Activated naive CD8-positive, alpha-beta T cell treated with anti-CD3 and anti-CD28 coated beads for 36 hours (primary cell): ENCODE data around the gene FRMD4B. TPM values are rescaled to one million over a fixed set of nuclear protein-coding genes. Genes with fewer than 3 reads are reported as not detected.

Experiments used
- DNase-seq: peaks from one replicate; pipeline ENCODE4 v3.0.0; 2021
- H3K27ac Mint-ChIP-seq: one replicate; pipeline ENCODE4 v1.8.0; 2022; ENCODE audit warnings: mild to moderate bottlenecking, moderate library complexity, mixed read lengths
- H3K27me3 Mint-ChIP-seq: one replicate; pipeline ENCODE4 v1.8.0; 2022; ENCODE audit warnings: mild to moderate bottlenecking, mixed read lengths
- H3K36me3 Mint-ChIP-seq: one replicate; pipeline ENCODE4 v1.8.0; 2021; ENCODE audit warnings: mild to moderate bottlenecking, mixed read lengths
- H3K4me1 Mint-ChIP-seq: one replicate; pipeline ENCODE4 v1.8.0; 2021; ENCODE audit warnings: mixed read lengths
- H3K4me3 Mint-ChIP-seq: one replicate; pipeline ENCODE4 v1.8.0; 2022; ENCODE audit warnings: mild to moderate bottlenecking, moderate library complexity, mixed read lengths
- H3K9me3 Mint-ChIP-seq: one replicate; pipeline ENCODE4 v1.8.0; 2022; ENCODE audit warnings: mixed read lengths
- total RNA-seq, 2 experiments: library from RNA; stranded (reverse); gene quantifications; one replicate each; pipeline ENCODE4 v1.2.3, GENCODE V29; 2021

FRMD4B gene
- total RNA-seq, 2 experiments from 2014 or later = 6.1 to 7.1 TPM

- H3K4me3 Mint-ChIP-seq = no peak overlapping the region
- peaks cover 4% of the 10 kb centered on the region for H3K36me3 Mint-ChIP-seq
Measured at GRCh38 chr3:69172058-69172457, 213.8 kb downstream of the FRMD4B start.

DNA sequence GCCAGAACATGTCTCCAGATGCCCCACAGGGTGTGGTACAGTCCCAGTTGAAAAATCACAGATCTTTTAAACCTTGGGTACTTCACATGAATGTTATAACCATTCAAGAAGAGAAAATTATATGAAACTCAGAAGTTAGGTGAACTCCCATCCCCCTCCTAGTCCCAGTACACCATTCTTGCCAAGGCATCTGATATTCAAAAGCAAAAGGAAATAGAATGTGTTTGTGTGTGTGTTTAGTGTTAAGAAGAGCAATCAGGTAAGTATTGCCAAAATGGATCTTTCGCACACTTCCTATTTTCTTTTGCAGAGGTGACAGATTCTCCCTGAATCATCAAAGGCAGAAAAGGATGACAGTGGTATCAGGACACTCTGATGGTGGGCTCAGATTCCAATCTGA, 219.4 kb downstream of the FRMD4B start:
- DNase-seq = no peak
- Mint-ChIP-seq H3K4me1 (peaks cover 5% of the 10 kb centered on the region), H3K27me3 (no peaks in the 10 kb centered on the region), H3K4me3 (no peak overlapping the region), H3K36me3 (peaks cover 1% of the 10 kb centered on the region), H3K27ac (no peak overlapping the region), H3K9me3 (no peaks in the 10 kb centered on the region)

More at GRCh38 chr3:69172058-69172457, 213.8 kb downstream of the FRMD4B start:
- H3K9me3 Mint-ChIP-seq = no peaks in the 10 kb centered on the region
- H3K4me1 Mint-ChIP-seq = peaks cover 3% of the 10 kb centered on the region
- peaks cover 3% of the 10 kb centered on the region for H3K27me3 Mint-ChIP-seq
- no peak for DNase-seq
- H3K27ac Mint-ChIP-seq = no peak overlapping the region

DNA sequence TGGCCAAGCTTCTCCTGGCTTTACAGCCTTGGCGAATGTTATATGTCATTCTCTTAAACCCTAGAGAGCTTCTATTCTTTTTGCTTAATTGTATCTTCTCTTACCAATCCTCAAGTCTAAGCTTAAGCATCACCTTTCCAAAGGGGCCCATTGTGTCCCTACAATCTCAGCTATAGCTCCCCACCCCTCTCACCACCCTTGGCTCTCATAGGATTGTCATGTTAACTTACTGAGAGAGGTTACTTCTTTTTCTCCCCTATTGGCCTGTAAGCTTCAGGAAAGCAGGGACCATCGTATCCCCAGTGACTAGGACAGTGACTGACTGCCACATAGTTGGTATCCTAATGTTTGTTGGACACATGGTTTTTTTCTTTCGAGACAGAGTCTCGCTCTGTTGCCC, 220.1 kb downstream of the FRMD4B start:
- no peak overlapping the region for H3K4me3 Mint-ChIP-seq
- H3K36me3 Mint-ChIP-seq = no peaks in the 10 kb centered on the region
- H3K27me3 Mint-ChIP-seq = no peaks in the 10 kb centered on the region
- no peaks in the 10 kb centered on the region for H3K9me3 Mint-ChIP-seq
- no peak for DNase-seq
- H3K4me1 Mint-ChIP-seq = peaks cover 6% of the 10 kb centered on the region
- no peak overlapping the region for H3K27ac Mint-ChIP-seq

- no peak for DNase-seq
- H3K9me3 Mint-ChIP-seq = no peaks in the 10 kb centered on the region
- peaks cover 13% of the 10 kb centered on the region for H3K4me1 Mint-ChIP-seq
- H3K36me3 Mint-ChIP-seq = no peaks in the 10 kb centered on the region
- H3K27ac Mint-ChIP-seq = no peak overlapping the region
- H3K4me3 Mint-ChIP-seq = no peak overlapping the region
- no peaks in the 10 kb centered on the region for H3K27me3 Mint-ChIP-seq
Measured at GRCh38 chr3:69164296-69164695, 221.6 kb downstream of the FRMD4B start.

DNA sequence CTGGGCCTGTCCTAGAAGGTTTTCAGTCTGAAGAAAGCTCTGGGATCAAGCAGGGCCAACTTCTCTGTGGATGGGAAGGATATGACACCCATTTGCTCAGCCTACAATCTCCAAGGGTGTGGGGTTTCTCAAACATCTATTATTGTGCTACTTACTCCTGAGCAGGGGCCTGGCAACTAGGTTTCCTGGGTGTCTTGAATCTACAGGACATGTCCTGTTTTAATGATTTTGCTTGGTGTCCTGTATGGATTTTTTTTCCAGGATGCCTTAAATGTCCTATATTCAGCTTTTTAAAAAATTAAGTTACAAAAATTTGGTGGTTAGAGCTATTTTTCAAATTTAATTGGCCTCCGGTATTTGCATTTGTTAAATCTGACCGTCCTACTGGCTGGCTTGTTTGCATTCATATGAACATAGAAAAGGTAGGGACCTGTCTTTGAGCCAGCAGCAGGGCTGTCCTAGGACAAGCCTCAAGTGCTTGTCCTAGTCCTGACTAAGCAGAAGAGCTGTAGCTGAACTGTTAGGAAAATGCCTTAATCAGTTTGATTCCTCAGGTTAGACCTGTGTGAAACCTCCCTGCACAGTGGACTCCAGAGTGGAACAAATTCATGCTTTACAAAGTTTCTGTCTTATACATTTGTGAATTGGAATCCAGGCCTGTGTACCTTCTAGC, 223.4 kb downstream of the FRMD4B start:
- no peak overlapping the region for H3K4me3 Mint-ChIP-seq
- no peaks in the 10 kb centered on the region for H3K9me3 Mint-ChIP-seq
- no peak for DNase-seq
- no peaks in the 10 kb centered on the region for H3K27me3 Mint-ChIP-seq
- H3K4me1 Mint-ChIP-seq = peaks cover 13% of the 10 kb centered on the region
- no peaks in the 10 kb centered on the region for H3K36me3 Mint-ChIP-seq
- H3K27ac Mint-ChIP-seq = no peak overlapping the region

DNA sequence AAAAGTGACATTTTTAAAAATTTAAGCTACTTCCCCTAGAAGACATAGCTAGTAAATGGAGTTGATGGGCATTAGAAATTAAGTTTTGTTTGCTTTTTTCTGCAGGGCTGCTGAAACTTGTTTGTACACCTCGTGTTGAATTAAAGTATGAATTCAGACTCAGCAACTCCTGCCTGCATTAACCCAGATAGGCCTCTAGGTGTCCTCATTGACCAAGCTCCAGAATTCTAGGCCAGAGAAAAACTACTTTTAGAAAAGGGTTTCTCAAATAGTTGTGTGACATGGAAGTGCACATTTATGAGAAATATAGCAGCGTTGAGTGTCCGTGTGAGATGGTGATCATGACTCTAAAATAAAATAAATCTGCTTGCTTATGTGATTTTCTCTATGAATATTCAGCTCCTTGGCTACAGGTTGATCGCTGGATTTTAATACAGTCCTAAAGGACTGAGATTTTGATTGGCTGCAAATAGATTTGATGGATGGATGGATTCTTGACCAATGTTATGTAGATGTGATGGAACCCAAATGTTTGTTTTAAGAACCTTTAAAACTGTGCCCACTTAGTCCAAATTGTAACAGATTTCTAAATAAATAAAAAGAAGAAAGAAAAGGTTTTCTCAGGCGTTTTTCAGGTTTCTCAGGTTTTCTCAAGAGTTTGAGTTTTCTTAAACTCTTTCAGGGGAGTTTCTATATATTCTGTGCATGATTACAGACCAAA, 224.1 kb downstream of the FRMD4B start:
- H3K36me3 Mint-ChIP-seq = no peaks in the 10 kb centered on the region
- H3K27ac Mint-ChIP-seq = no peak overlapping the region
- H3K4me3 Mint-ChIP-seq = no peak overlapping the region
- peak; percentile 12 for DNase-seq
- no peaks in the 10 kb centered on the region for H3K9me3 Mint-ChIP-seq
- H3K4me1 Mint-ChIP-seq = peaks cover 13% of the 10 kb centered on the region
- peaks cover 3% of the 10 kb centered on the region for H3K27me3 Mint-ChIP-seq

- Mint-ChIP-seq H3K4me1 (peaks cover 13% of the 10 kb centered on the region), H3K27me3 (peaks cover 3% of the 10 kb centered on the region), H3K9me3 (no peaks in the 10 kb centered on the region), H3K4me3 (no peak overlapping the region), H3K36me3 (no peaks in the 10 kb centered on the region), H3K27ac (no peak overlapping the region)
- no peak for DNase-seq
Measured at GRCh38 chr3:69160525-69160924, 225.4 kb downstream of the FRMD4B start.

DNA sequence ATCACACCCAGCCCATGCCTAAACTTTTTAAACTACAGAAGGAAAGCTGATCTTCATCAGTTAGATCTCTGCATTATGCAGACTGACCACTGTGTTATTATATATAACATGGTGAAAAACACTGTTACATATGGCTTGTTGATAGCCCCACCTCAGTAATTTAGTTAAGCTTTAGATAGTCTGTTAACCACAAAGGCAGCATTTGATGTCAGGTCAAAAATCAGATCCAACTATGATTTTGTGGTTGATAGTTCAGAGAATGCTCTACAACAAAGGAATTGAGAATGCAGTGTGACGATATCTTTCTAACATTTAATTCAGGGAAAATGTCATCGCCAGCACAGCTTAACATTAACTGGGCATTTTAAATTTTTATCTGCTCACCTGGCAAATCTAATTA, 225.8 kb downstream of the FRMD4B start:
- H3K9me3 Mint-ChIP-seq = no peaks in the 10 kb centered on the region
- H3K27ac Mint-ChIP-seq = no peak overlapping the region
- peaks cover 3% of the 10 kb centered on the region for H3K27me3 Mint-ChIP-seq
- H3K36me3 Mint-ChIP-seq = no peaks in the 10 kb centered on the region
- no peak for DNase-seq
- no peak overlapping the region for H3K4me3 Mint-ChIP-seq
- H3K4me1 Mint-ChIP-seq = peaks cover 13% of the 10 kb centered on the region

DNA sequence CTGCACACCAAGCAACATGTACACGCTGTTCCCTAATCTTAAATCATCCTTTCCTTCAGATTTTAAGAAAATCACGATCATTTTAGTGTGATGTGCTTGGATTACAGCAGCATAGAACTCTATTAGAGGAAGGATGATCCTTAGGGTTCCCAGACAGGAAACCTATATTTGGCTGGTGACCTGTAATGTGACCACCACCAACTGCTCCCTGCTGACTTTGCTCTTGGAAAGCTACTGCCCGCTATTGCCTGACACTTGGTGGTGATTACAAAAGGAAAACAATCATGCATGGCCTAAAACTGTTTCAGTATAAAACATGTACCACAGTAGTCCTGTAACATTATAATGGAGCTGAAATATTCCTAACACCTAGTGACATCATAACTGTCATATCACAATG, 236.3 kb downstream of the FRMD4B start:
- H3K36me3 Mint-ChIP-seq = no peaks in the 10 kb centered on the region
- DNase-seq = no peak
- no peaks in the 10 kb centered on the region for H3K27me3 Mint-ChIP-seq
- H3K9me3 Mint-ChIP-seq = no peaks in the 10 kb centered on the region
- H3K4me1 Mint-ChIP-seq = no peaks in the 10 kb centered on the region
- H3K4me3 Mint-ChIP-seq = no peak overlapping the region
- no peak overlapping the region for H3K27ac Mint-ChIP-seq

DNA sequence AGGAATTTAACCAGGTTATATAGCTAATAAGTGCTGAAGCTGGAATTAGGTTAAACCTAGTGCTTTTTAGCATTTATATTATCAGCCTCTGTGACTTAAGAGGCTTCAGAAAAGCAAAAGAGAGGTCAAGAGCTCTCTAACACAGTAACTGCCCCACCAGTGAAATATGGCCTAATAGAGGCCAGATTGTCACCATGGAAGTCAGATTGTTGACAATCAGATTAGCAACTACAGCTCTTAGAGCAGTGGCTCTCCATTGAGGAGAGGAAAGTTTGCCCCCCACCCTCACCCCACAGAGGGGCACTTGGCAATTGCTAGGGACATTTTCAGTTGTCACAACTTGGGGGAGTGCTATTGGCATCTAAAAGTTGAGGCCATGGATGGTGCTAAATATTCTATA, 240.2 kb downstream of the FRMD4B start:
- Mint-ChIP-seq H3K36me3 (no peaks in the 10 kb centered on the region), H3K4me1 (no peaks in the 10 kb centered on the region), H3K27me3 (no peaks in the 10 kb centered on the region), H3K27ac (no peak overlapping the region), H3K4me3 (no peak overlapping the region), H3K9me3 (no peaks in the 10 kb centered on the region)
- DNase-seq = no peak

DNA sequence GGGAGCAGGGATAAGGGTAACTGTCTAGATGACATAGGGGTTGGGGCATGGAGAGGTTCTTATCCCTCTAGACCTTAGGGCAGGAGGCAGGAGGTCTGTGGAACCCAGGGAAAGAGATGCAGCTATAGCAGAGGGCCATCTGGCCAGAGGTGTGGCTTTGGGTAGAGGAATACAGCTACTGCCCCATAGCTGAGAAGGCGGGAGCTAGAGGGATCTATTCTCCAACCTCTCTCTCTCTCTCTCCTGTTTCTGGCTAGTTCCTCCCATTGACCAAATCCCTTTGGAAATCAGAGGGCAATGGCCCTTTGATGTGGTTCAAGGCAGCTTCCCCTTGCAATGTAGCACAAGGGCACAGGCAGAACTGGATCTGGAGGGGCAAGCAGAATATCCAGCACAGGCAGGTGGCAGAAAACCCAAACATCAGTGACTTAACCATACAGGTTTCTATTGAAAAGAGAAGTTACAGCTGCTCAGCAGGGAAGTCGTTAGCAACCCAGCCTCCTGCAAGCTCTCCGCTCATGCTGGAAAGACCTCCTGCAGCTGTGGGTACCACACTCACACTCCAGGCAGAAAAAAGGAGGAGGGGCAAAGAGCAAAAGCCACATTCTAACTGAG, 241.2 kb downstream of the FRMD4B start:
- no peaks in the 10 kb centered on the region for H3K9me3 Mint-ChIP-seq
- no peak overlapping the region for H3K27ac Mint-ChIP-seq
- no peak for DNase-seq
- H3K27me3 Mint-ChIP-seq = no peaks in the 10 kb centered on the region
- no peak overlapping the region for H3K4me3 Mint-ChIP-seq
- no peaks in the 10 kb centered on the region for H3K36me3 Mint-ChIP-seq
- H3K4me1 Mint-ChIP-seq = no peaks in the 10 kb centered on the region

DNA sequence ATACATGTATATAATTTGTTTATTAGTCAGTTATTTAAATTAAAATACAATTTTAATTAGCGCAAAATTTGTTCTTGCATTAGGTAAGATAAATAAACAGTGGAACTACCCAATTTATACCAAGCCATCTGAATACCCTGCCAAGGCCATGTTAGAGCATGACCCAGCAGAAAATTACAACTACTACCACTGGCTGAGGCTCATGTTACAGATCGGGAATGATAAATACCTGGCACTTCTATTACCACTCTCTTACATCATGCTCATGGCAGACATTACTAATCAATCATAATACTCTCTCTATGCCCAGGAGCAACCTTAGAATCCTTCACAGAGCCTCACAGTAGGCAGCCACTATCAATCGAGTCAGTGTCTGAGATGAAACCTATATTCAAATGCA, 242.3 kb downstream of the FRMD4B start:
- no peak for DNase-seq
- Mint-ChIP-seq H3K4me3 (no peak overlapping the region), H3K36me3 (no peaks in the 10 kb centered on the region), H3K4me1 (no peaks in the 10 kb centered on the region), H3K27ac (no peak overlapping the region), H3K27me3 (no peaks in the 10 kb centered on the region), H3K9me3 (no peaks in the 10 kb centered on the region)

- Mint-ChIP-seq H3K9me3 (no peaks in the 10 kb centered on the region), H3K27ac (no peak overlapping the region), H3K4me1 (no peaks in the 10 kb centered on the region), H3K4me3 (no peak overlapping the region), H3K27me3 (no peaks in the 10 kb centered on the region), H3K36me3 (no peaks in the 10 kb centered on the region)
- DNase-seq = no peak
Measured at GRCh38 chr3:69142797-69143454, 243.0 kb downstream of the FRMD4B start.

DNA sequence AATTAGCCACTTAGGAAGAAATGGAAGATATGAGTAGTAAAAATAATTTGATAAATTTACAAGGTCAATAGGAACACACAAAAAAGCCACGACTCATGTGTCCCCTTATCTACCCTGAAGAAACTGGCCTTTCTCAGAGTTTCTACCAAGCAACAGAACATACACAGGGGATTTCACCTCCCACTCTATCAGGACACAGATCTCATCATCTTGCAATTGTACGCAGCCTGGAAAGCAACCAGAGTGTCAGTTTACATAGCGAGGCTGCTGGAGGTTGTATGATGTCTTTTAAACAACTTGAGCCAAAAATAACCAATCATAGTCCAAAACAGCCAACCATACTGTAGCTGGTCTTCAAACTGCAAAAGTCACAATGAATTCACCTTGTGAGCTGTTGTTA, 243.8 kb downstream of the FRMD4B start:
- no peaks in the 10 kb centered on the region for H3K4me1 Mint-ChIP-seq
- no peak overlapping the region for H3K4me3 Mint-ChIP-seq
- no peaks in the 10 kb centered on the region for H3K9me3 Mint-ChIP-seq
- DNase-seq = no peak
- no peak overlapping the region for H3K27ac Mint-ChIP-seq
- H3K36me3 Mint-ChIP-seq = no peaks in the 10 kb centered on the region
- H3K27me3 Mint-ChIP-seq = no peaks in the 10 kb centered on the region

- H3K4me3 Mint-ChIP-seq = no peak overlapping the region
- H3K36me3 Mint-ChIP-seq = no peaks in the 10 kb centered on the region
- no peak for DNase-seq
- no peaks in the 10 kb centered on the region for H3K9me3 Mint-ChIP-seq
- no peak overlapping the region for H3K27ac Mint-ChIP-seq
- no peaks in the 10 kb centered on the region for H3K27me3 Mint-ChIP-seq
- no peaks in the 10 kb centered on the region for H3K4me1 Mint-ChIP-seq
Measured at GRCh38 chr3:69141313-69141712, 244.6 kb downstream of the FRMD4B start.
